ENCODE measurements around the gene MEGF6.

MEGF6 gene

DNA sequence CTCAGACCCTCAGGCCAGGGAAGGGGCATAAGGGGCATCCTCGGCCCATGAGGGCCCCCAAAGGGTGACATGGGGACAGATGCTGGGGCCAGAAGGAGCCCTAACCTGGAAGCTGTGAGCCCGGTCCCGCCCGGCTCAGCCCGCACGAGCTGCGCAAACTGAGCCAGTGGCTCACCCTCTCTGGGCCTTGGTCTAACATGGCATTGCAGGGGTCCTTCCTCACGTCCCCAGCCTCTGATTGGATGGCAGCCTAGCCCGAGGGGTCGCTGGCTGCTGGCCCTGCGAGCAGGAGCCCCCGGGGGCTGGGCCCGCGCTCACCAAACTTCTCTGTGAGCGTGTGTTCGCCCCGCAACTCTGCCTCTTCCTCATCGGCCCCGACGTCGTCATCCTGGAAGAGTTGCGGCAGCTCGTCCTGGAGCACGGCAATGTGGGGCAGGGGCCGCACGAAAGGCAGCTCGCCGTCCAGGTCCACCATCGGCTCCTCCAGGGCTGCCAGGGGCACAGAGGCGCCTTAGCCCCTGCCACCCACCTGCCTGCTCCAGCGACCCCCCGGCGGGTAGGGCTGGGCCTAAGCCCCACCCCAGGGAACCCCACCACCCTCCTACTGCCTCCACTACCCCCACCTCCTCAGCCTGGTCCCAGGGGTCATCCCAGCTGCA lies 102.4 kb downstream of the MEGF6 start:
- H3K4me3 ChIP-seq, result no peak overlapping the region
- TF ChIP-seq, protein P1, sequence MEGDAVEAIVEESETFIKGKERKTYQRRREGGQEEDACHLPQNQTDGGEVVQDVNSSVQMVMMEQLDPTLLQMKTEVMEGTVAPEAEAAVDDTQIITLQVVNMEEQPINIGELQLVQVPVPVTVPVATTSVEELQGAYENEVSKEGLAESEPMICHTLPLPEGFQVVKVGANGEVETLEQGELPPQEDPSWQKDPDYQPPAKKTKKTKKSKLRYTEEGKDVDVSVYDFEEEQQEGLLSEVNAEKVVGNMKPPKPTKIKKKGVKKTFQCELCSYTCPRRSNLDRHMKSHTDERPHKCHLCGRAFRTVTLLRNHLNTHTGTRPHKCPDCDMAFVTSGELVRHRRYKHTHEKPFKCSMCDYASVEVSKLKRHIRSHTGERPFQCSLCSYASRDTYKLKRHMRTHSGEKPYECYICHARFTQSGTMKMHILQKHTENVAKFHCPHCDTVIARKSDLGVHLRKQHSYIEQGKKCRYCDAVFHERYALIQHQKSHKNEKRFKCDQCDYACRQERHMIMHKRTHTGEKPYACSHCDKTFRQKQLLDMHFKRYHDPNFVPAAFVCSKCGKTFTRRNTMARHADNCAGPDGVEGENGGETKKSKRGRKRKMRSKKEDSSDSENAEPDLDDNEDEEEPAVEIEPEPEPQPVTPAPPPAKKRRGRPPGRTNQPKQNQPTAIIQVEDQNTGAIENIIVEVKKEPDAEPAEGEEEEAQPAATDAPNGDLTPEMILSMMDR (IDR thresholded peaks at IDR 0.05), result no peak
- no peak for DNase-seq (ENCODE audit: low spot score)

DNA sequence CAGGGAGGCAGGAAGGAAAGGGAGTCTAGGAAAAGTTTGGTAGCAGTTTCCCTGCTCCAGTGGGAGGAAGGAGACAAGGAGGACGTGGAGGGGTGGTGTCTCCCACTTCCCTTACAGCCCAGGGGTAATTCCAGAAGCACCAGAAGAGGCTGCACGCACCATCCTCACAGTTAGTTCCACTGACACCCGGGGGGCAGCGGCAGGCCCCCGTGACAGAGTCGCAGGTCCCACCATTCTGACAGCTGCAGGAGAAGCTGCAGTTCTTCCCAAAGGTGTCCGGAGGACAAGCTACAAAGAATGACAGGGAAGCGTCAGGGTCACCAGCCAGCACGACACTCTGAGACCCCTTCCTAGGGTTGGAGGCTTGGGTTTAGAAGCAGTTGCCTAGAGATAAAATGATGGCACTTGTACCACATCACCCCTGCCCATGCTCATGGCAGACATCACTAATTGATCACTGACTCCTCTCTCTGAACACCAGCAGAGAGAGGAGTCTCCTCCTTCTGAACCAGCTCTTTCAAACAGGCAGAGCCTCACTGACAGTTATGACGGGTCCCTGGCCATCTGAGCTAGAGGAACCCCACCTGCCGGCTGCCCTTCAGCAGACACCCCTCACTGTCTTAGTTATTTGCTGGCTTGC lies 103.6 kb downstream of the MEGF6 start:
- no peak for DNase-seq (ENCODE audit: low spot score)
- H3K27ac ChIP-seq, result no peak overlapping the region
- no peak overlapping the region for H3K4me3 ChIP-seq
- TF ChIP-seq, protein P1 (IDR thresholded peaks at IDR 0.05), result no peak

More for the DNA sequence above, 102.4 kb downstream of the MEGF6 start:
- no peak overlapping the region for H3K27ac ChIP-seq

DNA sequence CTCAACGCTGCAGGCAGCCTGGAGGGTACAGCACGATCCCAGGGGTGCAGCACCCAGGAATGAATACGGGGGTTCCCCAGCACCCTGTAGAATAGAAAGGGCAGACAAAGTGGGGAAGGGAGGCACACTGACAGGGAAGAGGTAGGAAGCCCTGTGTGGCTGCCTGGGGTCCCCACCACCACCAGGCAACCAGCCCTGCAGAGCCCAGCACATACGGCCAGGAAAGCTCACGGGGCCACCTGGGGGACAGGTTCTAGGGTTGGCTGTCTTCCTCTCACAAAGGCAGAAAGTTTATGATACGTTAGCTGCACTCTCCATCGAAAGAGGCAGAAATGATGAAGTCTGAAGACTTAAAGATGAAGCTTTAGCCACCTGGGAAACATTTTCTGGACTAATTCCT lies 104.4 kb downstream of the MEGF6 start:
- no peak overlapping the region for H3K27ac ChIP-seq
- TF ChIP-seq, protein P1 (IDR thresholded peaks at IDR 0.05), result no peak
- DNase-seq (ENCODE audit: low spot score), result no peak
- H3K4me3 ChIP-seq, result no peak overlapping the region

DNA sequence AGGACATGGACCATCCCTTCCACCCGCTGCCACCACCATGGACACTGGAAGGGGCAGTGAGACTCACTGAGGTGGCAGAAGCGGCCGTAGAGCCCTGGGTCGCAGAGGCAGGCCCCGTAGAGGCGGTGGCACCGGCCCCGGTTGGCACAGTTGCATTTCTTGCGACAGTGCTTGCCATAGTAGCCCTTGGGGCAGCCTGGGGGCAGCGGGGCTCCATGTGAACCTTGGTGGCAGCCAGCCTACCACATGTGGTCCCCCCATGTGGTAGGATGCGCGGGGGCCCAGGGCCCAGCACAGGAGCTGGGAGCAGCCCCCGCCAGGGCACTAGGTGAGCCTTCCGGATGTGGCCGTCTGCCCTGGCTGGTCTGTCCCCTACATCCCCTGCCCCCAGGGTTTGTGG lies 105.3 kb downstream of the MEGF6 start:
- TF ChIP-seq, protein P1 (IDR thresholded peaks at IDR 0.05), result no peak
- Histone ChIP-seq H3K4me3 (no peak overlapping the region), H3K27ac (peak overlapping the region in 1 of 2 donors; percentile 83)
- no peak for DNase-seq (ENCODE audit: low spot score)

DNA sequence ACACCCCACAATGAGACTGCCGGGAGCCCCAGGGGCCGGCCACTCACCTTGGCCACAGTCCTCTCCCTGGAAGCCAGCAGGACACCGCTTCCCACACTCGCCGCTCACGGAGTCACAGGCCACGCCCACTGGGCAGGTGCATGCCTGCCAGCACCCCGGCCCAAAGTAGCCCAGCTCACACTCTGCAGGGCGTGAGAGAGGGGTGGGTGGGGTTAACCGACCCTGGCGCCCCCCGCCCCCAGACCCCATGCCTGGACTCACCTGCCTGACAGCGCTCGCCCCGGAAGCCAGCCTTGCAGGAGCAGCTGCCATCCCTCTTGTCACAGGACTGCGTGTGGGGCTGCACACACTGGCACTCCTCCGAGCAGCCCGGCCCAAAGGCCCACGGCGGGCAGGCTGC lies 106.1 kb downstream of the MEGF6 start:
- H3K27ac ChIP-seq, result peak overlapping the region; percentile 69 to 83

DNA sequence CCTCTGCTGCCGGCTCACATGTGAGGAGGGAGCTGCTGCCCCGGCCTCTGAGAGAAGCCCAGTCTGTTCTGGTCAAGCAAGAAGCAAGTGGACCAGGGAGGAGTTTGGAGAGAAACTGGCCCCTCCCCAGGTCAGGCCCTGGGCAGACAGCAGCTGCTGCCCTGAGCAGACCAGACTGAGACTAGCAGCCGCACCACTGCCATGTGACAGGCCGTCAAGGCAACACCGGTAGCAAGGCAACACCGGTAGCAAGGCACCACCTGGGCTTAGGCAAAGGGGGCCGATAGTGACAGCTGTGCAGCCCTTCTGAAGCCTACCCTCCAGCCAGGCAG lies 106.5 kb downstream of the MEGF6 start:
- TF ChIP-seq, protein P1 (IDR thresholded peaks at IDR 0.05), result no peak
- H3K4me3 ChIP-seq, result no peak overlapping the region
- DNase-seq (ENCODE audit: low spot score), result no peak
- peak overlapping the region; percentile 69 to 83 for H3K27ac ChIP-seq

More for the DNA sequence above, 106.1 kb downstream of the MEGF6 start:
- no peak for DNase-seq (ENCODE audit: low spot score)
- TF ChIP-seq, protein P1 (IDR thresholded peaks at IDR 0.05), result no peak
- H3K4me3 ChIP-seq, result no peak overlapping the region

Data from coronary artery (tissue), 2 donors.